Measurements from ENCODE around the gene COL8A2.

COL8A2 gene

DNA sequence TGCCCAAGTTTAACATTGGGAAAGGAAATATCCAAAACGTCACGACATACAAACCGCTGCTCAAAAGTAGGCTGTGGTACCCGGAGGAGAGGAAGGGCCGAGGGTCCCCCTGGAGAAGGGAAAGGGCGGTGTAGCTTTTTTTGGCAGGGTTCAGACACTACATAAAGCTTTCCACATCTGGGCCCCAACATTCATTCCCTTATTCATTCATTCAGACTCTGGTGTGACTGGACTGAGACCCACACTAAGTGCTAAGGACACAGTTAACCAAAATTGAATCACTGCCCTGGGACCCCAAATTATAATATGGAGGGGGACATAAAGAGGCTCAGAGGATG, 10.3 kb upstream of the COL8A2 start:
- FAIRE-seq: no peak

GRCh38 chr1:36134505-36135329, 9.7 kb upstream of the COL8A2 start:
- peak; percentile 56 for FAIRE-seq

- no peak for FAIRE-seq
Measured at GRCh38 chr1:36134031-36134430, 9.0 kb upstream of the COL8A2 start.

DNA sequence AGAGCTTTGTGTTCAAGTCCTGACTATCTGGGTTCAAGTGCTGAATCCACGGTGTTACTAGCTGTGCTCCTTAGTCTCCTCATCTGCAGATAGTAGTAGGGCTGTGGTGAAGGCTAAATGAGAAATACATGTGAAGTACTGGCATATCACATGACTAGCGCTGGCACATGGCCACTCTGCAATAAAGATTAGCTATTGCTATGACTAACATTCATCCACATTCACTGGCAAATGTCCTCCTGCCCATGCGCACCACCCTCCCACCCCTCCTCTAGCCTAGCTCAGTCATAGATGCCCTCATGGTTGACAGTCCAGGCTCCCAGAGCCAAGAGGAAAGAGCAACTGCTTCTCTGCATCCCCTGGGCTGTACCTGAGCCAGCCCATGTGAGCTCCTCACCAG, 8.5 kb upstream of the COL8A2 start:
- FAIRE-seq: no peak

GRCh38 chr1:36132029-36132428, 7.0 kb upstream of the COL8A2 start:
- FAIRE-seq: no peak

DNA sequence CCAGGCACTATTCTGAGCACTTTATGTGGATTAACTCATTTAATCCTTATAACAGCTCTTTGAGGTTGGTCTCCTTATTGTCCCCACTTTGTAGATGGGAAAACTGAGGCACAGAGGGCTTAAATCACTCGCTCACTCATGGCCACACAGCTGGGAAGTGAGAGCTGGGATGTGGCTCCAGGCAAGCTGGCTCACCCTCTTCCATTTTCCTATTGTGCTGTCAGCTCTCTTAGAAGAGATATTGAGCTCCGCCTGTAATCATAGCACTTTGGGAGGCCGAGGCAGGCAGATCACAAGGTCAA, 3.8 kb upstream of the COL8A2 start:
- FAIRE-seq: no peak

DNA sequence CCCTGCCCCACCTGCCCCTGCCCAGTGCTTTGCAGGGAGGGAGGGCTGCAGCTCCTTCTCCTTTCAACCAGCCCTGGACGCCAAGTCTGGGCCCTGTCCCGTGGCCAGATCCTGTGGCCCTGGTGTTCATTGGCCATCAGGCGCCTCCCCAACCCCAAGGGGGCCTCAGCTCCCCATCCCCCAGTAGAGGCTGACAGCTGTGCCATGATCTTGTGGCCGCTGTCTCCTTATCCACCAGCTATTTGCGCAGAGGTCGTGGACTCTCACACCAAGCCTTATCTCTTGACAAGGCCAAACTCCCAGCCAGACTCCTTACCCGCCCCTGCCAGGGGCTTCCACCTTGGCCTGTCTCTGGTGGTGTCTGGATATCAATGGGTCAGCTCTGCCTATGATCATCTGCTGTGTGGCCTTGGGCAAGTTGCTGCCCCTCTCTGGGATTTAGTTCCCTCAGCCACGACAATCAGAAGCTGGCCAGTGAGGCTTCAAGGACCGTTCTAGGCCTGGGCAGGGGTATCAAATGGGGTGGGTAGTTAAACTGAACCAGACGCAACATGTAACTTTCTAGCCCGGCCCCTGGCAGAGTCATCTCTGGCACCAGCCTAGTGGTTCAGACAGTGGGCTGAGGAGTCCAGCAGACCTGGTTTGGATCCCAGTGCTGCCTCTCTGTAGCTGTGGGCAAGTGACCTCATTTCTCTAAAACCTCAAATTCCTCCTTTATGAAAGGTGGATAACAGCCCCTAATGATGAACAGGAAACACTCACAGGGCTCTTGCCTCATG, 3.3 kb upstream of the COL8A2 start:
- FAIRE-seq: no peak

DNA sequence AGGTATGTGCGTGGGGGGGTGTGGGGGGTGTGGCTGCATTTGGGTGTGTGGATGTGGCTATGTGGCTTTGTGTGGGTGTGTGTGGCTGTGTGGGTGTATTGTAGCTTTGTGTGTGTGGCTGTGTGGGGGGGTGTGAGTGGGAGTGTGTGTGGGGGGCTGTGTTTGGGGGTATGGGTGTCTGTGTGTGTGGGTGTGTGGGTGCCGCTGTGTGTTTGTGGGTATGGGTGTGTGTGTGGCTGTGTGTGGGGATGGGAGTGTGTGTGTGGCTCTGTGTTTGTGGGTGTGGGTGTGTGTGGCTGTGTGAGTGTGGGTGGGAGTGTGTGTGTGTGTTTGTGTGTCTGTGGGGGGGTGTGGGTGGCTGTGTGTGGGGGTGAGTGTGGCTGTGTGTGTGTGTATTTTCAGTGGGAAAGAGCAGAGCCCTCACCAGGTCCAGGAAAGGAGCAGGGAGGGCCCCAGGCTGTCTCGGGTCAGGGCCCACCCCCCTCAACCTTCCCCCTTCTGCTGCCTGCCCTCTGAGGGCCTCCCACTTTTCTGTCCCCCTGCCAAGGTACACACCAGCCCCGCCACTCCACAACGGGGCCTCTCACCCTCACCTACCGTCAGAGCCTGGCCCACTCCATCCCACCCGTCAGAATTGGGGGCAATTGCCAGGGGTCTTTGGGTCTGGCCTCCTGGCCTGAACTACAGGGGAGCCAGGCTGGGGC, 1.9 kb upstream of the COL8A2 start:
- no peak for FAIRE-seq

DNA sequence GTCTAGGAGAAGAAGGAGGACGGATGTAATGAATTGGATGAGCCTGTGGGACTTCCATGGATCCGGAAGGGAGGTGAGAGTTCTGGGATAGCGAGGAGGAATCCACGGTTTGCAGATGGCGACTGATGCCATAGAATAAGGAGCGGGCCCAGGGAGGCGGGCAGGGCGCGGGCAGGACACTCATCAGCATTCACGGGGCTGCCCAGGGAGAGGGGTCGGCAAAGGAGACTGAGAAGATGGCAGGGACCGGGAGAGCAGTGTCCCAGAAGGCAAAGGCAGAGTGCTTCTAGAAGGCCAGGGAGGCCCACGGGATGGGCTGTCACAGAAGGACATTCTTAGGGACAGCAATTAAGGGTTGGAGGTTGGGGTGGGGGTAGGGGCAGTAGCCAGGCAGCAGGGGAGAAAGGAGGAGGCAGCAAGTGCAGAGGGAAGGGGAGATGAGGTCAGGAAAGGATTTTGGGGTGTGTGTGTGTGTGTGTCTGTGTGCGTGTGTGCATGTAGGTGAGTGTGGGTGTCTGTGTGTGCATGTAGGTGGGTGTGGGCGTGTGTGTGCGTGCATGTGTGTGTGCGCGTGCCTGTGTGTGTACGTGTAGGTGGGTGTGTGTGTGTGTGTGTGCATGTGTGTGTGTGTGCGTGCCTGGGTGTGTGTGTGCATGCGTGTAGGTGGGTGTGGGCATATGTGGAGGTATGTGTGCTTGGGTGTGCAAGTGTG, 1.1 kb upstream of the COL8A2 start:
- no peak for FAIRE-seq

DNA sequence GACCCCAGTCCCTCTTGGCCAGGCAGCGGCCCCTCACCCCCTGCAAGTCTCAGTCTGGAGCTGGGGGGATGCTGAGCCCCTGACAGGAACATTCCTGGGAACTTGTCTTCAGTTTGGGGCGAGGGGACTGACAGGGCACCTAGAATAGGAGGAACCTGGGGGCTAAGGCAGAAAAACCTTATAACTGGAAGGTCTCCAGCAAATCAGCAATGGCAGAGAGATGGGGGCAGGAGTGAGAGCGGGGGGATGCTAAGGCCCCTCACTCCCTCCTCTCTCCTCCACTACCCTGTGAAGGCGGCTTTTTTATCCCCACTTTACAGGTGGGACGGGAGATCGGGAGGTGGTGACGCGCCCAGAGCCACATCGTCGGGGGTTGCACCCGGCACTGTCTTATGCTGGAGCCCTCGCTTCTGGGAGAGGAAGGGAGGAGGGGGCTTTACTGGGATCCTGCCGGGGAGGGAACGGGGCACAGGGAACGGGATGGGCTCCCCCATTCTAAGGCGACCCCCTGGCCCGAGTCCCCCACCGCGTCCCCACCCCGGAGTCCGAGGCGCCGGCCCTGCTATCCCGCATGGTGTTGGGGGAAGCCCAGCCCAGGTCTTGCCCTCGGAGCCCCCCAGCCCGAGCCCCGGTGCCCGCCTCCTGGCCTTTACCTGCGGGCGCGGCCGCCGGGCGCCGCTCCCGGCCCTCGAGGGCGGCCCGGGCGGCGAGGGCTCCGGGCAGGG, 456 bp downstream of the COL8A2 start:
- FAIRE-seq: no peak

DNA sequence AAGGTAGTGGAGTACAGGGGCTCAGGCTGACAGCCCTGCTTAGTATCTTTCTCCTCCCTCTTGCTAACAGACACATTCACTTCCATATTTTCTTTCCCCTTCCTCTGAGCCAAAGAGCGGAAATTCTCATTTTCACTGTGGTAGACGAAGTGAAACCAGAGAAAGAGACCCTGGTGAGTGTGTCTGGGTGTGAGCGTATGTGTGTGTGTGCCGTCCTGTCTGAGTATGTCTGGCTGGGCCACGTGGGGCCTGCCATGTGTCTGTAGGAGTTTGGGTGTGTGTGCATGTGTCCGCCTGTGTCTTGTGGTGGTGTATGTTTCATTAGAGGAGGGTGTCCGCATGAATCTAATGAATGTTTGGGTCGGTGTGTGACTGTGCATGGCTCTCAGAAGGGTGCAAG, 1.7 kb downstream of the COL8A2 start:
- no peak for FAIRE-seq

DNA sequence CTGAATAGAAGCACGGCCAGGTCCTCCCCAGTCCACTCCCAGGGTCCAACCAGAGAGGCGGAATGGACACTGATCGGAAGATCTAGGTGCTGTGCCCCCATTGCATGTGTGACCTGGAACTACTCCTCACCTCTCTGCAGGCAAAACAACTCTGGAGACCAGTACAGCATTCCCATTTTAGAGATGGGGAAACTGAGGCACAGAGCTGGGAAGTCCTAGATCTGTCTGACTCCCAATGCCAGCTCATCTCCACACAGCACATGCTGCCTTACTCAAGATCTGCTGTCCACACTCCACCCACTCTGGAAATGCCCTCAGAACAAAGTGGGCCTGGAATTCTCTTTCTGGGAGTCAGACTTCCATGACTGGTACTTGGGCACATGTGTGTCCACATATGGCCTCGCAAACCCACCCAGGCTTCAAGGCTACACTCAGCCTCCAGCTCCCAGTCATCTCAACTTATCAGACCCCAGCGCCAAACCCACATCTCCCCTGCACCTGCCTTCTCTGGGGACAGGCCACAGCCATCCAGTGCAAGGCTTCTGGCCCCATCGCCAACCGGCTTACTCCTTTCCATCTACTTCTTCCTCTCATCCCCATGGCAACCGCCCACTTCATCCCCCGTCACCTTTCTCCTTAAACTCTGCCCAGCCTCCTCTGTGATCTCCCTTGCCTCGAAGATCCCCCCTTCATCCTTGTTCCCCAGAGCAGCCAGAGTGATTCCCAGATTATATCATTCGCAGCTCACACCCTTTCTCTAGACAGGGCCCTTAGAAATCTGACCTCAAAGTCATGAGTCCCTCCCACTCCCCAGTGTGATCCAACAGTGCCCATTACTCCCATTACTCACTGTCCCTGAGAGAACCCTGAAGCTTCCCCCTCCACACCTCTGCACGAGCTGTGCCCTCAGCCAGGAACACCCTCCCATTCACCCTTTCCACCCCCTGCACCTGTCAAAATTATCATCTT, 2.7 kb downstream of the COL8A2 start:
- no peak for FAIRE-seq

- no peak for FAIRE-seq
Measured at GRCh38 chr1:36119456-36119855, 5.6 kb downstream of the COL8A2 start.

DNA sequence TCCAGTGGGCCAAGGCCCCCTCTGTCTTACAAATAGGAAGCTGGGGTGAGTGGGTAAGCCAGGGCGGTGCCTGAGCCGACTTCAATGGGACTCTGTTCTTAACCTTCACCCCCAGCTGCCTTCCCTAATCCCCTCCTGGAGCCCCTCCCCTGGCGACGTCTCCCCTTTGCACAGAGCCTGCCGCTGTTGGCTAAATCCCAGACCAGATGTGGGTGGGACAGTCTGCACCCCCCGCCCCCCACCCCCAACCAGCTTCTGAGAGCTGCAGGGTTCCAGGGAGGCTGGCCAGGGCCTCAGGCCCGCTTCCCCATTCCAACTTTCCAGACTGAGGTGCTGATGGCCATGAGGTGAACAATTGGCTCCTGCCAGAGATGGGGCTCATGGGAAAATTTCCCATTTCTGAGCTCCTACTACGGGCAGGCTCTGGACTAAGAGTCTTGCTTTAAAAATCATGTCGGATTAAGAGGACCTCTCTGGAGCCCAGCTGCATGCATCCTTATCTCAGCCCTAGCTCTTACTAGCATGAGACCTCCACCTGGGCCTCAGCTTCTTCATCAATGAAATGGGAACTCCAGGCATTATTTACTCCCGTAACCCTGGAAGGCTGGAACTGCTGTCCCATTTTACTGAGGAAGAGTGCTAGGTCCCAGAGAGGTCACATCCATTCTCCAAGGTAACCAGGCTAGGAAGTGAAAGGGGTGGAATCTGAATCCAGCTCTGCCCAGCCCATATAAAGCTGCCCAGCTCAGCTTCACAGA, 6.4 kb downstream of the COL8A2 start:
- no peak for FAIRE-seq

DNA sequence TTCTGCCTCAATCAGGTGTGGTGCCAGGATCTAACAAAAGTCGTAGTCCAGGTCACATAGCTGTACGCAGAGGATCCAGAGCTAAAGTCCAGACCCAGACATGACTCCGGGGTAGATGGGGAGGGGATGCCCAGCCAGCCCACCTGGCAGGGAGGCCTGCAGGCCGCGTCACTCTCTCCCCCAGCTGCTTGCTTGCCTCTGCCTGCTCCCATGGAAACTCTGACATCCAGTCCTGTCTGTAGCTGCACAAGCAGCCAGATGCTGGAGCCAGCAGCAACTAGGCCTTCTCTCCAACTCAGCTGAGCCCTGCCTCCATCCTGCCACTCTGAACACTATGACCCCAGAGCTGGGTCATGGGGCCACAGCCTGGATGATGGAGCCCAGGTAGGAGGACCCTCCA, 8.1 kb downstream of the COL8A2 start:
- FAIRE-seq: no peak

DNA sequence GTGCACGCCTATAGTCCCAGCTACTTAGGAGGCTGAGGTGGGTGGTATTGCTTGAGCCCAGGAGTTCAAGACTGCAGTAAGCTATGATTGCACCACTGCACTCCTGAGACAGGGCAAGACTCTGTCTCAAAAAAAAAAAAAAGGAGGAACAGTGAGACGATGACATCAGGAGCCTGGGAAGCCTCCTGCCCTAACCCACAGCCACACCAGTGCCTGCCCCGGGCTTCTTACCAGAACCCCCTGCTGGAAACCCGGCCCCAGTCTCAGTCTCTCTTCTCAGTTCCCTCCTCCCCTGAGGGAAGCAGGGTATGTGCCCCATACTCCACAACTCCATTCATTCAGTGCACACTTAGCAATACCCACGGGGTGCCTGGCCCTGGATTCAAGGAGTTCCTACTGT, 9.1 kb downstream of the COL8A2 start:
- no peak for FAIRE-seq

GRCh38 chr1:36115200-36115669, 9.8 kb downstream of the COL8A2 start:
- no peak for FAIRE-seq

DNA sequence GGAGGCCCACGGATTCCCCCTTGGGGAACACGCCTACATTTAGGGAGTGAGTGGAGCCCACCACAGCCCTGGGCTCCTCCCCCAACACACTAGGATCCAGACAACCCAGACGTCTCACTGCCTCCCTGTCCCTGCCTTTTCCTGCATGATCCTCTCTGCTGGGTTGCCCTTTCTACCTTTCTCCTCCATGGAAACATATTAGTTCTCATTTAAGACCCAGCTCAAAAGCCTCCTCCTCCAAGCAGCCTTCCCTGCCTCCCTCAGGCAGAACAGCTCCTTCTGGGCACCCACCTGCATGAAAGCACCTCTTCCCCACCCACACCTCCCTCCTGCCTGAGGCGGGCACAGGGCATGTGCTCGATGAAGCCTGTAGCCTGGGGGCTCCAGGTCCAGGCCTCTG, 10.7 kb downstream of the COL8A2 start:
- no peak for FAIRE-seq

DNA sequence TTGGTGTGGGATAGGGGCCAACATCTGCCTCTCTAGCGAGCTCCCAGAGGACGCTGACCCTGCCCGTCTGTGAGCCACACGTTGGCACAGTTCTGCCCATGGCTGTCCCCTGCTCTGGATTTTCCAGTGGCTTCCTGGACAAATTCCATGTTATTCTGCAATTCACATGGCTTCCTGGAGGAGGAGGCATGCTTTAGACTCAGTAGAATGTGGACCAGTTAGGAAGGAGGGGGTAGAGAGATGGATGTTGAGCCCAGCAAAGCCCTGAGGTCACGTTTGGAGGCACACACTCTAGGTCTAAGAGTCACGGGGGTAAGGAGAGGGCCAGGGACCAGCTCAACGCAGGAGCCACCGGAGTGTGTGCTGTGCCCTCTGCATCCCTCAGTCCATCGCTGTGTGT, 12.2 kb downstream of the COL8A2 start:
- FAIRE-seq: no peak

GRCh38 chr1:36111151-36111550, 13.9 kb downstream of the COL8A2 start:
- FAIRE-seq: no peak
